ENCODE measurements around the gene TMEM217.
"Not testable (repeated sequence)": the region's sequence is repeated elsewhere in the genome, so short reads cannot be mapped to it uniquely, and the experiment has no call there.

TMEM217 gene

DNA sequence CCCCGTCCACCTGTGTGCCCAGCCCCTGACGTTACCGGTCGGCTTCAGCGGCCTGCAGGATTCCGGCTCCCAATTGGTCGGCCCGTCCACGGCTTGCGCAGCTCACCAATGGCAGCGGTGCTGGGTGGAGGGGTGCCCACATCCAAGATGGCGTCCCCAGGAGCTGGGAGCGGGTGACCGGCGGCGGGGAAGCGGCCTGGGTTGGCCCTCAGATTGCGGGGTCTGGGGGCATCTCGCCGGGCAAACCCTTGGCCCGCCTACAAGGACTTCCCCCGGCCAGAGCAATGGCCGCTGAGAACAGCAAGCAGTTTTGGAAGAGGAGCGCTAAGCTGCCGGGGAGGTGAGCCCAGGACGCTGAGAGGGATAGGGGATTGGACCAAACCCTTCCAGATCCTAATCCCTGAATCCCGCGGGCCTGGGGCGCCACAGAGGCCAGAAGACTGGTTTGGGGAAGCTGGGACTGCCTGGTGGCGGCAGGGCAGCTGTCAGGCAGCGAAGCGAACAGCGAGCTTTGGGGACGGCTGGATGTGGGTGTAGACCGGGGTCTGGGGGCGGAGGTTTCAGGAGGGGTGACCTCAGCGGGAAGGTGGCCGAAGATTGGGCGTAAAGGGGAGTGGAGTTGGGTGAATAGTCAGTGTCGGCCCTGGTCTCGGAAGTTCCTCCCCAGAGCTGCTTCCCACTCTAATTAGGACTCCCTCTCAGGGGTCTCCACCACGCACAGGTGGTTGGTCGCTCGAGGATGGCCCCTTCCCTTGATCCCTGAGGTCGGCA, at the start of gene TMEM217, which contains the start of gene TBC1D22B:
Gene TMEM217 (minus strand): TSS at position 511 of the 771 bp plus-strand sequence. CDS start 39,114 bp downstream, outside the sequence.
Gene TBC1D22B (plus strand): TSS at position 139 of the 771 bp plus-strand sequence. CDS start 146 bp downstream, at position 285.
- DNase-seq (ENCODE audit: low read depth in 1 of 2, low spot score in 1 of 2) = peak; percentile 87 to 95

DNA sequence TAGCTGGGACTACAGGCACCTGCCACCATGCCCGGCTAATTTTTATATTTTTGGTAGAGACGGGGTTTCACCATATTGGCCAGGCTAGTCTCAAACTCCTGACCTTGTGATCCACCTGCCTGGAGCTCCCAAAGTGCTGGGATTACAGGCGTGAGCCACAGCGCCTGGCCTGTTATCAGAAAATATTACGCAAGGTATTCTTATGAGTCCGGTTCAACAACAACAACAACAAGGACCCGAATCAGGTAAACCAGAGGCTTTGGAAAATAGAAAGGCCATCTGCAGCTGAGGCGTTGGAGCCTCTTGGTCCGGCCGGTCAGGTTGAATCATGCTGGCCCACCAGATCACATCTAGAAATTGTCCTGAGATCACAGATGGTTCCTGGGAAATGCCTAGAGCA, 49.5 kb upstream of the TMEM217 start:
- DNase-seq (ENCODE audit: low read depth in 1 of 2, low spot score in 1 of 2) = not testable (repeated sequence)

DNA sequence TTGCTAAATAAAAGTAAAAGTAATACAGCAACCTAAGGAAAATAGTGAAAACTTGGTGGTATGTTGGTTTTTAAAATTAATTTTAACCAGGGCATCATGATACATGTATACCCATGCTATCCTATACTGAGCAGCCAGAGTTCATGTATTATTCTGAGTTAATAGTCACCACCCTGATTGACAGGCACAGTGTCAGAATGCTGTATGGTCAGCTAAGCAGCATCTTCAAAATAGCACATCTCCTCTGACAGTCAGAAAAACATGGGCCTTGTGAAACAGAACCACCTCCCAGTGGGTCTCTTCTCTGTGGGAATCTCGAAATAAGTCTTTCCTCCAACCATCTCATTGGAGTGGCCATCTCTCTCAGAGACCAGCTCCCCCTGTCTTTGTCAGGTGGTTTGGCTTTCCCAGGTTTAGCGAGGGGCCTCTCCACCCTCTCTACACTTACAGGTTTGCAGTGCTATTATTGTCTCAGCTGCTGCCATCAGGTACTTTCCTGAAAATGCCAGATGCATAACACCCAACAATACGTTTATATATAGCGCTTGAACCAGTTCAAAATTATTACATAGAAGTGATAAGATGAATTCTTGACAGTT, 48.8 kb upstream of the TMEM217 start:
- DNase-seq (ENCODE audit: low read depth in 1 of 2, low spot score in 1 of 2) = no peak

DNA sequence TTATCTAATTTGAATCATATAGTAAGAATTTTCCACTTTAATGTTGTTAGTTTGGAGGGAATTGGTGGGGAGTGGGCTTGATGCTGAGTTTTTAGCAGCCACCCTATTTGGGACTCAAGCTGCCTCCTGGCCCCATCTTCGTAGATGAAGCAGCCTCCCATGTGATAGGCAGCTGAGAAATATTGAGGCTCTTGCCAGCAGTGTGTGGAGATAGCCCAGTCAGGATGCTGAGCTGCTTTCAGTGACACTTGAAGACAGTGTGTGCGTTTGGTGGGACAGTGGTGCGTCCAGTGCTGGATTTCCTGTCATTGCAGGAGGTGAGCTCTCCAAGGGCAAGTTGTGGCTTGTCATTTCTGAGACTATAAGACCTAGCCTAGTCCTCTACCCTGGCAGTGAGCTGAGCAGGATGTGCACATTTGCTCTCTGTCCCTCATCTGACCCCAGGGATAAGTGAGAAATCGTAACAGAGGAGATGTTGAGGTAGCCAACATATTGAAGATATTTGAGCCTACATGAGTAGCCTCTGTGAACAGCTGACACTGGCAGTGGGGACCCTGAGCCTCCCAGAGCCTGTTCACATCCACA, 48.0 kb upstream of the TMEM217 start:
- DNase-seq (ENCODE audit: low read depth in 1 of 2, low spot score in 1 of 2) = no peak

DNA sequence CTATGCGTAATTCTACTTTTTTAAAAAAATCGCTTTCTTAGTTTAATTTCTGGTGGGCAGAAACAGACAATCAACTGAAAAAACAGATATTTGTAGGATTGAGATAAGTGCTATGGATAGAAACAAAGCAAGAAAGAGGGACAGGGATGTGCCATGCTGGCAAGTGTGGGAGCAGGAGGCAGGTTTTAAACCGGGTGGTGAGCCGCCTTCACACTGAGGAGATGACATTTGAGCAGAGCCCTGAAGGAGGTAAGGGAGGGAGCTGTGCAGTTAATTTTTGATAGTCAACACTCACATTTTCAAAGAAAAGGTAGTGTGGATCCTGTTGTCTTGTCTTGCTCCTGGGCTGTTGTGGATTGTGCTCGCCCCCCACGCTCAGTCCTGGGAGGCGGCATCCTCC, 46.8 kb upstream of the TMEM217 start:
- no peak for DNase-seq (ENCODE audit: low read depth in 1 of 2, low spot score in 1 of 2)

DNA sequence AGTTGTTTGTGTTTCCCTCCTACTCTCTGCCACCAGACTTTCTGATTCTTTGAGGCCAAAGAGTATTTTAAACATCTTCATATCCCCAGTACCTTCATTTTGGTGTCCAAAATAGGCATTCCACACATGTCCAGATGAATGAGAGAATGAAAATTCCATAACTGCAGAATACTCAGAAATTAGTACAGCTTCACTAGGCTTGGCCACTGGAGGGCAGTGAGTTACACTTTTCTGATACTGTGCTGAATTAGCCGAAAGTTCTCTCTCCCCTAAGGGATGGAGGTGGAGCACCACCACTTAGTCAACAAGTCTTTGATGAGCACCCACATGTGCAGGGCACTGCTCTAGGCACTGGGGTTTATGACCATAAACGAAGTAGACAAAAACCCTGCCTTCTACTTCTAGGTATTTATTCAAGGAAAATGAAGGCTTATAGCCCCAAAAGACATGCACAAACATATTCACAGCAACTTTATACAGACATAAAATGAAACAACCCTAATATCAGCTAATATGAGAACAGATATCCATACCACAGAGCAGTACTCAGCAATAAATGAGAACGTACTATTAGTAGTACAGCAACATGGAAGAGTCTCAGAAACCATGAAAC, 46.1 kb upstream of the TMEM217 start:
- DNase-seq (ENCODE audit: low read depth in 1 of 2, low spot score in 1 of 2) = no peak

DNA sequence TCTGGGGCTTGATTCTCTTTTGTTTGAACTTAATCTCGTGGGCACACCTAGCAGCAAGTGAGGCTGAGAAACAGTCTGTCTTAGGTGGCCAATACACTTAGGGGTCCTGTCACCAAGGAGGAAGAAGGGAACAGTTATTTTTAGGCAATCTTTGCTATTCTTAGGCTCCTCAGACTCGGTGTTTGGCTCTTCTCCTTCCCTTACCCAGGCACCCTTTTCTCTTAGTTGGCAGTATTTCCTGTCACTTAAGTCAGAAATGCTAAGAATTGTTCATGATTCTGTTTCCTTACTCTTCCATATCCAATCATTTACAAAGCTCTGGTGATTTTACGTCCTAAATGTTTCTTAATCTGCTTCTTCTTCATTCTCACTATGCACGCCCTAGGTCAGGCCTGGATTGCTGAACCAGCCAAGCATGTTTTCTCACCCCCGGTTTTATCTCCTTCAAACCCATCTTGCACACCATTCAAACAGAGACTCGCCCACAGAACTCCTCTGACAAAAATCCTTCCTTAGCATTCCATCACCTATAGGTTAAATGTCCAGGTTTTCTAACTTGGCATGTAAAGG, 45.2 kb upstream of the TMEM217 start:
- DNase-seq (ENCODE audit: low read depth in 1 of 2, low spot score in 1 of 2) = no peak

DNA sequence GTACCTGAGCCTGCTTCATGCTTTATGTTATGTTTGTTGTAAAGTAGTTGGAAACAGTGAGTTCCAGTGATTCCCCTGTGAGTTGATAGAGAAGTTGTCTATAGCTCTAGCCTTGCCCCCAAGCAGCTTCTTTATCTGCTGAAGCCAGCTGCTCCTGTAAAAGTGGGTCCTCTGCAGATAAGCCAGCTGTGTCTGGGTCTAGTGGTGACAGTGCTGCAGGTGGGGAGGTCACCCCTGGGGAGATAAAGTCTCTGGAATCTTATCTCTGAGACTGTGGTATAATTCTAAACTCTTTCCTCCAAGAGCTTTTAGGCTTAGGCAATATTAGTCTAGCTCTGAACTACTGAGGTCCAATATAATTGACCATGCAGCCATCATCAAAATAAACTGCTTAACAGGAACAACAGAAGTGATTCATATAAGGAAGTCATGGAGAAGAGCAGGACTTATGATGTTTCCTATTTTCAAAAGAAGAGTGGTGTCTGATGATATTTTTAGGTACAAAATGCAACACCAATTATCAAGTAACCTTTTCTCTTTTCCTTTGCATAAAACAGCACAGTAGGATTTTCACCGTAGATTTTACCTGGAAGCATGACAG, 44.2 kb upstream of the TMEM217 start:
- DNase-seq (ENCODE audit: low read depth in 1 of 2, low spot score in 1 of 2) = no peak

DNA sequence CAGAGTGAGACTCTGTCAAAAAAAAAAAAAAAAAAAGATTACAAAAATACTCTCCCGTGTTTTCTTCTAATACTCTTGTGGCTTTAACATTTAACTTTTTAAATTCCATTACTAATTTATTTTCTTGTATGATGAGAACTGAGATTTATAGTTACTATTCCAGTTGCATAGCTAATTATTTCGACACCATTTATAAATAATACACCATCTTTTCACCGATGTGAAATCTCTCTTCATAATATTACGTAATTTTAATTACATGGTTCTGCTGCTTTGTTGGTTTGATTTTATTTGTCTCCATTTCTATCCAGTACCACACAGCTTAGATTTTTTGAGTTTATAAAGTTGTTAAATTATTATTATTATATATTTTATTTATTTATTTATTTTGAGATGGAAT, 42.0 kb upstream of the TMEM217 start:
- no peak for DNase-seq (ENCODE audit: low read depth in 1 of 2, low spot score in 1 of 2)

DNA sequence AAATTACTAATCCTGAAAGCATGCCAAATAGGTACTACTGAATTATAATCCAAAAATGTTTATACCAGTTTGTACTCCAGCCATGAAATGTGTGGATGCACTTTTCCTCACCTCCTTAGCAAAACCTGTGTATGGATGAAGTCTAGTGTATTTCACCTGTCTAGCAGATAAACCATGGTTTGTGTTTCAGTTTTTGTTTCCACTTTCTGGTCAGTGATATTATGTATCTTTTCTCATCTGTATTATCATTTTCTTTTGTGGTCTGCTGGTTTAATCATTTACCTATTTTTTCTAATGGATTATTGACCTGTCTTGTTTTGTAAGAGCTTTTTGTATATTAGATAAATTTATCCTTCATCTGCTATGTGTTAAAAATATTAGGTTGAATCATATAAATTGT, 41.0 kb upstream of the TMEM217 start:
- DNase-seq (ENCODE audit: low read depth in 1 of 2, low spot score in 1 of 2) = no peak

DNA sequence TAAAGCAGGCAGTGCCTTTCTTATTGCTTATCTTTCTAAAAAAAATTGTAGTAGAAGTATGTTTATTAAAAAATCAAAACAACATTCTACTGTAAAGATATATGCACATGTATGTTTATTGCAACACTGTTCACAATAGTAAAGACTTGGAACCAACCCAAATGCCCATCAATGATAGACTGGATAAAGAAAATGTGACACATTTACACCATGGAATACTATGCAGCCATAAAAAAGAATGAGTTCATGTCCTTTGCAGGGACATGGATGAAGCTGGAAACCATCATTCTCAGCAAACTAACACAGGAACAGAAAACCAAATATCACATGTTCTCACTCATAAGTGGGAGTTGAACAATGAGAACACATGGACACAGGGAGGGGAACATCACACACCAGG, 39.7 kb upstream of the TMEM217 start:
- DNase-seq (ENCODE audit: low read depth in 1 of 2, low spot score in 1 of 2) = not testable (repeated sequence)

DNA sequence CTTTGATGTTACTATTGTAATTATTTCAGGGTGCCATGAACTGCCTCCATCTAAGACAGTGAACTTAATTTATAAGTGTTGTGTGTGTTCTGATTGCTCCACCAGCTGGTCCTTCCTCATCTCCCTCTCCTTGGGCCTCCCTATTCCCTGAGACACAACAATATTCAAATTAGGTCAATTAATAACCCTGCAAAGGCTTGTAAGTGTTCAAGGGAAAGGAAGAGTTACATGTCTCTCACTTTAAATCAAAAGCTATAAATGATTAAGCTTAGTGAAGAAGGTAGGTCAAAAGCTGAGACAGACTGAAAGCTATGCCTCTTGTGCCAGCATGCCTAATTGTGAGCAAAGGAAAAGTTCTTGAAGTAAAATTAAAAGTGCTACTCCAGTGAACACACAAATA, 35.5 kb upstream of the TMEM217 start:
- no peak for DNase-seq (ENCODE audit: low read depth in 1 of 2, low spot score in 1 of 2)

DNA sequence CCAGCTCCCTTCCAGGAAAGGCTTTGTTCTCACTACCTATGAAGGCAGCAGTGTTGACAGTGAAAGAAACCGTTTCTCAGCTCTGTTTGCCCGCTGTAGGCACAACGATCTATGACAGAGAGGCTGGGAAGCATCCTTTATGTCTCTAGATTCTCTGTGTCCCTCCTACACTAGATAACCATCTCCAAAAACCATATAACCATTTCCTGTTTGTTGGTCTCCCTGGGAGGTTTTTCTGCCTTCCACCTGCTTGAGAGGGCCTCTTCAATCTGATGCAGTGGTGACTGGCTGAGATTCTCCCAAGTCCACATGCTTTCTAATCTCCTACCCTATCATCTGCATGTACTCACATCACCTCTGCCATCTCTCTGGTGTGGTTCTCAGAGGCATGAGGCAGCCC, 32.0 kb upstream of the TMEM217 start:
- no peak for DNase-seq (ENCODE audit: low read depth in 1 of 2, low spot score in 1 of 2)

DNA sequence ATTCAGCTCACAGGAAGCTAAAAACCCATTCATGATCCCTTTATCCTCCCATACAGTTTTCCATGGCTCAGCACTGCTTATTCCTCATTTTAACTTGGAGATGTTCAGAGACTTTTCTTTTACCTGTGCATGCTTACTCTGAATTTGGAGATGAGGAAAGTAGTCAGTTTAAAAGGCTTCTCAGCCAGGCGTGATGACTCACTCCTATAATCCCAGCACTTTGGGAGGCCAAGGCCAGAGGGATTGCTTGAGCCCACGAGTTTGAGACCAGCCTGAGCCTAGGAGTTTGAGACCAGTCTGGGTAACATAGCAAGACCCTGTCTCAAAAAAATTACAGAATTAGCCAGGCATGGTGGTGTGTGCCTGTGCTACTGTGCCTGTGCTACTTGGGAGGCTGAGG, 30.3 kb upstream of the TMEM217 start:
- DNase-seq (ENCODE audit: low read depth in 1 of 2, low spot score in 1 of 2) = no peak

DNA sequence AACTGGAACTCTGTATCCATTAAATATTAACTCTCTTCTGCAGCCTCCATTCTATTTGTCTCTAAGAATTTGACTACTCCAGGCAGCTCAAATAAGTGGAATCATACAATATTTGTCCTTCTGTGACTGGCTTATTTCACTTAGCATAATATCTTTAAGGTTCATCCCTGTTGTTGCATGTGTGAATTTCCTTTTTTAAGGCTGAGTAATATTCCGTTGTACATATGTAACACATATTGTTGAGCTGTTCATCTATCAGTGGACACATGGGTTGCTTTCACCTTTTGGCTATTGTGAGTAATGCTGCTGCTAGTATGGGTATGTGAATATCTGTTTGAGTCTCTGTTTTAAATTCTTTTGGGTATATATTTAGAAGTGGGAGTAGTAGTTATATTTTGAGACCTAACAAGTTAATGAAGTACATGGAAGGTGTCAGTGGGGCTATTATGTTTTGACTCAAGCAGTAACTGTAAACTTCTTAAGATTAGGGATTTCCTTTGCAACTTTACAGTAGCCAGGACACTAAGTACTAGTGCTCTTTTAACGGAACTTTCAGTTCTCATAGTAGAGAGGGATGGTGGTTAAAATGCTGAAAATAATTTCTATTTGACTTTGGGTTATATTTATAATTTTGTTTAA, 29.7 kb upstream of the TMEM217 start:
- no peak for DNase-seq (ENCODE audit: low read depth in 1 of 2, low spot score in 1 of 2)

DNA sequence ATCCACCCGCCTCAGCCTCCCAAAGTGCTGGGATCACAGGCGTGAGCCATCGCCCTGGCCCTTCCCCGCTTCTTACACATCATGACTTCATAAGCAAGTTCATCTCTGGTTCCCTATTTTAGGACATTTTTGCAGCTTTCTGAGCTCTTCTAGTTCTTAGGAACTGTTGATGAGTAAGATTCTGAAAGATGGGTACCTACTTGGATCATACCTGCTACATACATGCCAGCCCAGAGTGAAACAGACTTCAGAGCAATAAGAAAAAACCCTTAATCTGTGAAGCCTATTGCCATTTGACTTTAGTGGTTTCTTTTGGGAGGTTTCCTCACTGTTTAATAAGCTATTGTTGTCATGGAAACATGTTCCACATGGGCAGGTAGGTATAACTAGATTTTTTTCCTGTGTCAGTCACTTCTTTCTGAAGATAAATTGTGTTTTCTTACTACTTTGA, 27.9 kb upstream of the TMEM217 start:
- DNase-seq (ENCODE audit: low read depth in 1 of 2, low spot score in 1 of 2) = no peak

DNA sequence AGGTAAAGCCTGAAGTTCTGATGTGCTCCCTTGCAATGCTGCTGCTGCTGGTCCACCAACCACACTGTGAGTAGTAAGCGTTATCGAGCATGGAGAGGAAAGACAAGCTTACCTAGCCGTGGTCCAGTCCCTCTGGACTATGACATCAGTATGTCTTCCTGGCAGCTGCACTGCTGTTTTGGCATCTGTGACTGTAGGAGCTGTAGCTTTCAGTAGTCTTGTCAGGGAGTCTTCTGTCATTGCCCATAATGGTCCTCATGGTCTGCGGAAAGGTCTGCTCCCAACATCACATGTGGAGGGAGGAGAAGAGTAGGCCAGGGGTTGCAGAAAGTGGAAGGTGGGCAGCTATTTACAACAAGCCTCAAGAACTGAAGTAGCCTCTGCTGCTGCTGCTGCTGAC, 26.8 kb upstream of the TMEM217 start:
- DNase-seq (ENCODE audit: low read depth in 1 of 2, low spot score in 1 of 2) = no peak

DNA sequence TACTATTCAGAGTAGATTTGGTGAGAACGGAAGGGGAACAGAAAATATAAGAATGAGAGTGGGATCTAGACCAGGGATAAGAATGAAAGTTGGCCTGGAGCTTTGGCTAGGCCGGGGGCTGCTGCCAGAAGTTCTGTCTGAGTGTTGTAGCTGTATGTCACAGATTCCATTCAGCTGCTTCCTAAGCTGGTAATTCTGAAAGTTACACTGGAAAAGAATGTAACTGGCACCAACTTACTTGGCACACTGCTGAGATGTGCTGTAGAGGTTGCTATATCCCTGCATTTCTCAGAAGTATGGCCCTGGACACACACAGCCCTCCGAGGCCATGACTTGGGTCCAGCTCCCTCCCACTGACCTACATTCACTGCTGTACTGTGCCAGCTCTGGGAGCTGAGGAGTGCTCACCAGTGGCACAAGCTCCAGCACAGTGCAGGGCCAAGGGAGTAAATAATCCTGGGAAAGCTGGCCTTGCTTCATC, 25.8 kb upstream of the TMEM217 start:
- no peak for DNase-seq (ENCODE audit: low read depth in 1 of 2, low spot score in 1 of 2)

DNA sequence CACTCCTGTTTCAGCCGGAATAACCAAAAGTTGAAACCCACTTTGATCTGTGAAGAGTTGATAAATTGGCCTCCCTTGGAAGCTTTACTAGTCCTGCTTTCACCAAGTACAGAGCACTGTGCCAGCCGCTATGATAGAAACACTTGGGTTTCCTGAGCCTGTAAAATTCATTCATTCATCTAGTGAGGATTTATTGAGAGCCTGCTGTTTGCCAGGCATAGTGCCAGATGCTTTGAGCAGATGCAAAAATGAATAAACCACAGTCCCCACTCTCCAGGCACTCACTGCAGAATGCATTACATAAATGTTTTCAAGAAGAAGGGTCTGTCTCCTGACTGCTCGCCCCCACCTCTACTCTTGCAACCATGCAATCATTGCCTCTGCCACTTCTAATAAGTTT, 25.3 kb upstream of the TMEM217 start:
- no peak for DNase-seq (ENCODE audit: low read depth in 1 of 2, low spot score in 1 of 2)

DNA sequence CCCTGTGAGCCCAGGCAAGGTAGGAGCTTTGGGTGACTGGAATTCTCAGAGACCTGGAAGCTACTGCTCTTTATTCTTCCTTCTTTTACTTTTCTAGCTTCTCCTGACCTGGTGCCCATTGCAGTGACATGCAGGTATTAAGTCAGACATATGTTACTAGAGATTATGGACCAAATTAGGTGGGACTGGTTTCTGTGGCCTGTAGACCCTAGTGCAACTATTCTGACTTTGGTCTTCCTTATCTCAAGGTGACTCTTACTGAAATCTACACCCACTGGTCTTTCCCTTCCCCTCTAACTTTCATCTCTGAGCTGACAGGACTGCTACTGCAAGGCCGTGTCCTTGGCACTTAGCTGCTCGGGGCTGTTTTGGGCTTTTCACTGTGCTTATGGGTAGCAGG, 24.4 kb upstream of the TMEM217 start:
- no peak for DNase-seq (ENCODE audit: low read depth in 1 of 2, low spot score in 1 of 2)
